ENCODE data around the gene IQCH. TPM values are rescaled to one million over a fixed set of nuclear protein-coding genes. Genes with fewer than 3 reads are reported as not detected.

Gene IQCH
- total RNA-seq, 1 experiment from 2014 or later = 1.1 TPM

- Histone ChIP-seq H2BK20ac (ENCODE audit: low read depth, low read length, poor library complexity, severe bottlenecking) (no peak overlapping the region), H3K23me2 (ENCODE audit: insufficient read length, low read depth, low read length, poor library complexity, severe bottlenecking) (no peaks in the 10 kb centered on the region), H3K27ac (ENCODE audit: insufficient read length, low read depth, low read length) (no peak overlapping the region), H2BK120ac (ENCODE audit: low read depth, low read length, poor library complexity, severe bottlenecking) (no peak overlapping the region), H4K5ac (ENCODE audit: insufficient read length, low read depth, low read length) (no peak overlapping the region), H2BK12ac (ENCODE audit: insufficient read length, low read depth, low read length) (no peak overlapping the region), H2BK5ac (ENCODE audit: insufficient read length, low read length) (no peak overlapping the region), H3K27me3 (ENCODE audit: insufficient read depth, low read length) (no peaks in the 10 kb centered on the region), H3K4ac (ENCODE audit: low read depth, low read length) (no peak overlapping the region), H3K18ac (ENCODE audit: insufficient read length, low read depth, low read length) (no peak overlapping the region), H3K14ac (ENCODE audit: insufficient read depth, low read length) (no peak overlapping the region), H3K79me1 (ENCODE audit: insufficient read depth, low read depth, low read length, poor library complexity, severe bottlenecking) (no peaks in the 10 kb centered on the region), H4K91ac (ENCODE audit: insufficient read length, low read depth, low read length) (no peak overlapping the region), H3K4me2 (ENCODE audit: insufficient read depth, insufficient read length, low read length) (no peak overlapping the region), H2AFZ (ENCODE audit: low read length) (no peak overlapping the region), H3T11ph (ENCODE audit: low read length) (no peak overlapping the region), H3K79me2 (ENCODE audit: insufficient read depth, low read length) (no peaks in the 10 kb centered on the region), H2AK5ac (ENCODE audit: insufficient read length, low read length) (no peak overlapping the region), H3K4me1 (ENCODE audit: insufficient read depth, low read length) (no peaks in the 10 kb centered on the region), H3K56ac (ENCODE audit: insufficient read length, low read depth, low read length) (no peak overlapping the region), H2BK15ac (ENCODE audit: low read depth, low read length) (no peak overlapping the region), H4K20me1 (ENCODE audit: control insufficient read depth, insufficient read depth, insufficient read length) (no peaks in the 10 kb centered on the region), H3K9ac (ENCODE audit: extremely low read depth, insufficient read length, low read length) (no peak overlapping the region), H3K9me3 (ENCODE audit: control insufficient read depth, low read depth, low read length) (no peaks in the 10 kb centered on the region), H3K23ac (ENCODE audit: insufficient read length, low read depth, low read length) (no peak overlapping the region), H4K8ac (replicated peaks; ENCODE audit: insufficient read length, low read depth, low read length) (no peak overlapping the region)
- H3K4me1 Mint-ChIP-seq = peaks cover 3 to 8% of the 10 kb centered on the region in 2 experiments
- WGBS (ENCODE audit: extremely low coverage, insufficient read length, low lambda C conversion rate) = no CpG with 5 or more reads among the region's 1 CpG
- no peak overlapping the region for H3K4me3 Mint-ChIP-seq
- no peaks in the 10 kb centered on the region for H3K36me3 Mint-ChIP-seq (ENCODE audit: insufficient read depth in 1 of 3, low read depth in 3 of 3)
- no peak overlapping the region for H3K27ac Mint-ChIP-seq
- H3K27me3 Mint-ChIP-seq (ENCODE audit: low read depth) = no peaks in the 10 kb centered on the region; the same call in 1 of the 2 replicates
- peak; percentile 53; the same call in 2 of the 3 replicates for TF ChIP-seq CTCF (conservative IDR thresholded peaks at IDR 0.05)
- no peak for DNase-seq
- H3K9me3 Mint-ChIP-seq = no peaks in the 10 kb centered on the region
Measured at GRCh38 chr15:67383899-67384298, 129.3 kb downstream of the IQCH start.

All from H9 (cell line).